HTERT RPE-1 (cell line): ENCODE data around the gene FRRS1L.

Experiments used
- in situ Hi-C: fragments of 300-500 bp; cut with MboI; formaldehyde crosslinking; loops from 4 replicates; pipeline ENCODE4 v1.14.3; 2020; ENCODE audit warnings: low sequenced_read_pairs

The FRRS1L gene

DNA sequence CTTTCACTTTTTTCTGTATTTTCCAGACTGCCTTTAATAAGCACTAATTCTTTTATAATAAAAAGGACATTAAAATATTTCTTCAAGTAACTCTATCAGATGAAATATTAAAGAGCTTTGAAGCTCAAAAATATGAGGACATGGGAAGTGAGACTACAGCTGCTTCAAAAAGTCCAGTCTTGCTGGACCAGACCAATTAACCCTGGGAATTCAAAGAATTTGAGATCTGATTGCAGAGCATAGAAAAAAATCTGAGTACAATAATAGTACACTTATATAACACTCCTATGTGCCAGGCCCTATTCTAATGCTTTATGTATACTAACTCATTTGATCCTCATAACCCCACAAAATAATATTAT is 57.1 kb downstream of the FRRS1L start:
- in situ Hi-C loops: no loop called here

- in situ Hi-C loops: no loop called here
Measured at GRCh38 chr9:109108318-109108717, 58.7 kb downstream of the FRRS1L start.

DNA sequence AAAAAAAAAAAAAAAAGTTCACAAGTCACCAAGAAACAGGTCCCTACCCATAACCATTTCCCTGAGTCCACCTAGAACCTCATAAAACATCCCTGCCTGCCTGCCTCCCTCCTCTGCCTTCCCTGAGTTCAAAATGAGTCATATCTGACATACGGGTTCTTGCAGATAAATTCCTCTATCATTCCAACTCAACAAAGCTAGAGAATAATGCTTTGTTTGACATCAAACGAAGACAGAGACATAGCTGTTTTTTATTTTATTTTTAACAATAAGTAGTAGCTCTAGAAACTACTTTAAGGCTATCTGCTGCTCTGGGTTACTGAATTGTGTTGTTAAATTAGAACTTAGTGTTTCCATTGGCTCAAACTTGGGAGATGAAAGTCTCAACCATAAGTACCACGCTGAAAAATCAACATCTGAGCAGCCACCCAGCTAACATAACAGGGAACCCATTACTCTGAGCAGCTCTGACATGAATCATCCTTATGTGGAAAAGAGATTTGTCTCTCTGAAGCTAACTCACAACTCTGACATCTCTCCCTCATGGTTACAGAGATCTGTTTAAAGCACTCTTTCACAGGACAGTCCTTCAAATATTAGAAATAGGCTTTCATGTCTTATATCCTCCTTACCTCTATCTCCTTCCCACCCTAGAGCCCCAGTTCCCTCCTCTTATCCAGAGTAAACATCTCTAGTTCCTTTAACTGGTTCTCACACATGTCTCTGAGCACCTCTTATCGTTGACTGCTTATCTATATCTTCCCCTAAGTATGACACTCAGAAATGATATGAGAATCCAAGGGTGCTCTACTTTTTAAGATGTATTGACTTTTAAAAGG is 59.4 kb downstream of the FRRS1L start:
- in situ Hi-C loops: no loop called here

DNA sequence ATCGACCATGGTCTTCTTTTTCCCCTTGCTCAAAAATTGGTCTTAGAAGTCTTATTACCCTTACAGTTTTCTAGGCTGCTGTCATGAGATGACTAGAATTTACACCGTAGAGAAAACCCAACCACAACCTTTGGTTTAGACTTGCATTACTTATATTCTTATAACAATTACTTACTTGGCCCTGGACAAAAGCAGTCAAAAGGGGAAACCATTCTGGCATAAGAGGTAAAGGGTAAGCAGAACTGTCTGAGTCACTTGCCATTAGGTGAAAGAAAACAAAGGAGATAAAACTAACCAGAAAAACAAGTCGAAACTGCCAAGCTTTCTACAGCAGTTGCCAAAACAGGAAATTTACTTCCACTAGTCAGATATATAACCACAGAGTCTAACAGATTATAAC is 65.2 kb downstream of the FRRS1L start:
- in situ Hi-C loops: no loop called here

DNA sequence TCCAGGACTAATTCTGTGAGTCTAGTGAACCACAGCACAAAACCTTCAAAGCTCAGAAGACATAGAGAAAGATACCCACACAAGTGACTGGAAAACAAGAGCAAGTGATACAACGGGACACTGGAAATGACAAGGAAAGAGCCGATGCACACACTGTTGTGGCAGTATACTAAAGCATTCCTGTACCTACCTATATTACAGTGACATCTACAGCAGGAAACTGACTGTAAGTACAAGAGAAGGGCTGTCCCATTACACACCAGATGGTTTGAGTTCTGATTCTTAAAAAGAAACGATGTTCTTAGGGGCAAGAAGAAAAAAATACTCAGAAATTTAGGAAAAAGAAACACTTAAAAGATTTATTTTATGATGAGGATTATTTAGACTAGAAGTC is 65.8 kb downstream of the FRRS1L start:
- in situ Hi-C loops: no loop called here

- in situ Hi-C loops: no loop called here
Measured at GRCh38 chr9:109100543-109101201, 66.4 kb downstream of the FRRS1L start.

GRCh38 chr9:109098960-109099308 is 68.1 kb downstream of the FRRS1L start:
- in situ Hi-C loops: no loop called here

DNA sequence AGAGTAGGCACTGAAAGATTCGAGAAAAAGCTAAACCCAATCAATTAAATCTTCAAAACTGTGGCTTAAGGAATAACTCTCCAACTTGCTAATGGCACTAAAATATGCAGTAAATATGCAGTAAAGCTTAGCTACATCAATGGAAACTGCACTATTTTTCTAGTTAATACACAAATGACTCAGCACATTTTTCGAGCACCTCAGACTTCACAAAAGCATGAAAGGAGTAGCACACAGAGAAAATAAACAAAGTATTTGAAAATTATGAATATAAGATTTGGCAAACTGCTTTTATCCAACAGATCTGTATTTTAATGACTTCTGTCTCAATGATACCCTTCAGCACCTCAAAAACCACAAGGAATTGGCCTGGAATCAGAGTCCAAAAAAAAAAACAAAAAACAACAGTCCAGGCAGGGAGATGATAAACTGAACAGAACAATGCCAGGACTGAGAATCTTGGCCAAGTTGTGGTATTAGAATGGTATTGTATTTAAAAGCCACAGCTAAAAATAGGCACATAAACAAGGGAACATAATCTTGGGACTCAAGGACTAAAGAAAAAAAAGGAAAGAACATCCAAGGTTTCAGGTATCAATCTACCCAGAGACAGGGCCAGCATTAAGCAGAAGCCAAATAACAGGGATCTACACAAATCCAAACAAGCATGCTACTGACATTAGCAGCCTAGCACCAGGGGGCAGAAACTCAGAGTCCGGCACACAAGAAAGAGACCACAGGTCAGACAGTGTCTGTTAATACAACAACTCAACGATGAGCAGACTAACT is 68.7 kb downstream of the FRRS1L start:
- in situ Hi-C loops: no loop called here

DNA sequence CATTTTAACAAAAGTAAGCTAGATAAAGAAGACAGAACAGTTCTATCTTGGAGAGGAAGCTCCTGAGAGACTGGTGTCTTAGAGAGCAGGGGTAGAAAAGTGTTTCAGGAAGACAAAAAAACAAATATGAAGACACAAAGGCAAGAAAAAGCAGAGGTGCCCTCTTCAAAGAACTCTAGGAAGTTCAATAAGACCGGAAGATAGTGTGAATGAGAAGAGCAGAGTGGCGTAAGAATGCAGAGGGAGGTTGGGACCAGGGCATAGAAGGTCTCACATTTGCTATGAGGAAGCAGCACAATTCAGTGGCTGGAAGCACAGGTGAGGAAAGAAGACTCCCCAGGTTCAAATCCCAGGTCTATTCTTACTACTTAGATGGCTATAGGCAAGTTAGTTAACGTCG is 69.9 kb downstream of the FRRS1L start:
- in situ Hi-C loops: no loop called here

DNA sequence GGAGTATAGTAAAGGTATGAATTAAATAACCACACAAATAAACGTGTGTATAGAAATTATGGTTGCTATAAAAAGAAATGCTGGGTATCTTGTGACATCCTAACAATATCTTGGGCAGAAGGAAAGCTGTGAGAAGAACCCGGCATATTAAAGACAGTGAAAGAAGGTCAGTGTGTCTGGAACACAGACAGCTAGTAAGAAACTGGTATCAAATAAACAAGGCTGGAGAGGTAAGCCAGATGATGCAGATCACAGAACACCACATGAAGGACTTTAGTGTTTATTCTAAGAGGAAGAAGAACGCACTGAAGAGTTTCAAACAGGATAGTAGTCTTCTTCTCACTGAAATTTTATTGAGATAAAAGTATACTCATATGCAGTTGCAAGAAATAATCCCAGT is 71.7 kb downstream of the FRRS1L start:
- in situ Hi-C loops: no loop called here

- in situ Hi-C loops: no loop called here
Measured at GRCh38 chr9:109094268-109094667, 72.8 kb downstream of the FRRS1L start.

GRCh38 chr9:109092587-109092986 is 74.5 kb downstream of the FRRS1L start:
- in situ Hi-C loops: no loop called here

- in situ Hi-C loops: no loop called here
Measured at GRCh38 chr9:109092051-109092580, 74.9 kb downstream of the FRRS1L start.

DNA sequence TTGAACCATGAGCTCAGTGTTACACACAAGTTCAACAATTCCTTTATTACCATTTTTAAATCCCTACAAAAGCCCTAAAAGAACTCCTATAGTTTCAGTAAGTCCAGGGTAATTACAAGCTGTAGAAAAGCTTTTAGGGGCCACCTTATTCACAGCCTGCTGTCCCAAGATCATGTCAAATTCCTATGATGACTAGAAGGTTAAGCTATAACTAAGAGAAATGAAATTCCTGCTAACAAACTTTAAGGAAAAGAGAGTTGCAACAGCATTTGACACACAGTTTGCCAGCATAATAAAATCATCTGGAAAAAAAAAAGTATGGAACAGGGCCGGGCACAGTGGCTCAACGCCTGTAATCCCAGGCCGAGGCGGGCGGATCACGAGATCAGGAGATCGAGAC is 78.8 kb downstream of the FRRS1L start:
- in situ Hi-C loops: no loop called here

DNA sequence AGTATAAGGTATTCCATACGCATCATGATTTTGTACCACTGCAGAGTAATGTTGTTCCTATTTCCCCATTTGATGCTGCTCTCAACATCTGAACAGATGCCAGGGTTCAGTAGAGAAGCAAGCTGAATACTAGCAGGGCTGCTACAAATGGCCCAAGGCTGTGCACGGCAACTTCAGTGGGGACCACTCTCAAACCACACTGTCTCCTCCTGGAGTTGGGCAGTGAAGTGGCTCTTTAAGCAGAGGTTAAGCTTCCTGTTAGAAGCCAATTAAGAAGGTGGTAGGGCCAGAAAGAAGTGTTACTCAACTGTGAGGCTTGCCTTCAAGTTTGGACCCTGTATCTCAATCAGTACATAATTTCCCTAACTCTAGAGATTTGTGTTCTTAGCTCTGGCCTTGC is 79.3 kb downstream of the FRRS1L start:
- in situ Hi-C loops: no loop called here

DNA sequence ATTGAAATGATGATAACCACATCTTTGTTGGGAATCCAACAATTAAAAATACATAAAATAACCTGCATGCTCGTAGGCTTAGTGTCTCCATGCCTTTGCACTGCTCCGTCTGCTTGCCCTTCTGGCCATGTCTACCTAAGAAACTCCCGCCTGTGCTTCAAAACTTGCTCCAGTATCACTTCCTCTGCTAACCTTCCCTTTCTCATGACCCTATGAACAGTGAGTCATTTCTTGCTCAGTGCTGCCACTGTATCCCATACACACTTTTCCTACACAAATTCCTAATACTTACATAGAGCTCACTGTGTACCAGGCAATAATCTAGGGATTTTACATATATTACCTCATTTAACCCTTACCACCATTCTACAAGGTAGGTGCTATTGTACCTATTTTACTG is 80.8 kb downstream of the FRRS1L start:
- in situ Hi-C loops: no loop called here

DNA sequence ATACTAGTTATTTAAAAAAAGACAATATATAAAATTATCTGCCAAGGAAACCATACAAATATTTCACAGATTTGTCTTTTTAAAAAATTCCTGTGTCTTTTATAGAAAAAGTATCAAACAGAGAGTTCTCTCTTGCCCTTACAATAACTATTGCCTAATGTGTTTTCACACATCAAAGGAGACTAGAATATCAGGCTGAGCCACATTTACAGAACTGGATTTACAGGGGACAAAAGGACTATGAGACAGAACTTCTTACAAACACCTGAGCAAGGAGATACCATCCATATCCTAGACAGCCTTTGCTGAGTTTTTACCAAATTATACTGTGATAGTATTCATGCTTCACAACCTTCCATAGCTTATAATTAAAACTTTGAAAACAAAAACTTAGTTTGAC is 81.5 kb downstream of the FRRS1L start:
- in situ Hi-C loops: no loop called here

DNA sequence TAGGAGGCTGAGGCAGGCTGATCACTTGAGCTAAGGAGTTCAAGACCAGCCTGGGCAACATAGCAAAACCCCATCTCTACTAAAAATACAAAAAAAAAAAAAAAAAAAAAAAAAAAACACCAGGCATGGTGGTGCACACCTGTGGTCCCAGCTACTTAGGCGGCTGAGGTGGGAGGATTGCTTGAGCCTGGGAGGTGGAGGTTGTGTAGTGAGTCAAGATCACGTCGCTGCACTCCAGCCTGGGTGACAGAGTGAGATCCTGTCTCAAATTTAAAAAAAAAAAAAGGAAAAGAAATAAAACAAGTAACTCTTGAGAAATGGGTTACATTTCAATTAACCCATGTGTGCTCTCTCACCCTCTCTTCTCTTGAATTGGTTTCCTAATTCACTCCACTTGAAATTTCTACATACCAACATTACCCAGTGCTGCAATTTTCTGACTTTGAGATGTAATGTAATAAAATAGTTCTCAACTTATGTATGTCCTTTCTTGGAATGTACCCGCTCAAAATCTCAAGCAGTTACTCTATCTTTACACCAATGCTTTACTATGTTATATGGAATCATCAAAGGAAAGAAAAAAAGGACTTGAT is 83.1 kb downstream of the FRRS1L start:
- in situ Hi-C loops: no loop called here

DNA sequence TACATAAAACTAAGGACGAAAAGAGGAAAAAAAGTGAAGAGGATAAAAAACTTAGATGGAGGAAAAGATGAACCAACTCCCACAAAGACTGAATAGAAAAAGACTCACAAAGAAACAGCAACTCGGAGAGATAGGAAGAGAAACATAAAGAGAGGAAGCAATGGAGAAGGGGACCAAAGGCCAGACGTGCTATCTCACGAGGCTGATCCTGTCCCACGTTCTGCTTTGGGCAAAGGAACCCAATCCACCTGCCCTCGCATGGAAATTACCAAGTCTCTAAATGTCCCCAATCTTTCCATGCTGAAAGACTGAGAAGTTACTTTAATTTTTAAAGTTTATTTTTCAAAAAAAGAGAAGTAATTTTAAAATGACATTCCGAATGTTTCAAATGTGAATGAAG is 83.9 kb downstream of the FRRS1L start:
- in situ Hi-C loops: no loop called here

DNA sequence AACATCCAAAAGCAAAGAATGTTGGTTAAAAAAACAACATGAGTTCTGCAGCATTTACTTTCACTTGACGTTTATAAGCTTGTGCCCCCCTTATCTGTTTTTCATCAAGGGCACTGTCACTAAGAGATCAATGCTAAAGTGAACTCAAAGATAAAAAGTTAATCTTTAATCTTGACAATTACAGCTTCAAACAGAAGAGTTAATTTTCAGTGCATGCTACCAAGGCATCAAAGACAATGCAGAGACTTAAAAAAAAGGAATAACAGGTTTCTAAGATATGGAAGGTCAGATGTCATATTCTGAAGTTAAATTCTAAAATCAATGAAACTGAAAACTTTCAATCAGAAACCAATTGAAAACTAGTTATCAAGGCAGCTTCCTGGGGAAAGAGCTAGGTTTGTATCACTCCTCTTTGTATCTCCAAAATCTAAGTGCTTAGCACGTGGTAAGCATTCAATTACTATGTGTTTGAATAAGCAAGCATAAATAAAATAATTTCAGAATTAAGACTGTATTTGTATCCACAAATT is 84.9 kb downstream of the FRRS1L start:
- in situ Hi-C loops: no loop called here
